Stimulated activated CD4-positive, alpha-beta T cell treated with anti-CD3 and anti-CD28 coated beads, Interleukin-4, amount 100 ng/mL, for 4 hours (primary cell): ENCODE results near the gene TMCC2.
A peak's percentile ranks its signal among the peaks of the same experiment; 100 is the strongest.

Experiments used
- DNase-seq, 2 experiments: peaks; one replicate each; pipeline ENCODE4 v3.0.0-alpha.2; 2020

The TMCC2 gene

DNA sequence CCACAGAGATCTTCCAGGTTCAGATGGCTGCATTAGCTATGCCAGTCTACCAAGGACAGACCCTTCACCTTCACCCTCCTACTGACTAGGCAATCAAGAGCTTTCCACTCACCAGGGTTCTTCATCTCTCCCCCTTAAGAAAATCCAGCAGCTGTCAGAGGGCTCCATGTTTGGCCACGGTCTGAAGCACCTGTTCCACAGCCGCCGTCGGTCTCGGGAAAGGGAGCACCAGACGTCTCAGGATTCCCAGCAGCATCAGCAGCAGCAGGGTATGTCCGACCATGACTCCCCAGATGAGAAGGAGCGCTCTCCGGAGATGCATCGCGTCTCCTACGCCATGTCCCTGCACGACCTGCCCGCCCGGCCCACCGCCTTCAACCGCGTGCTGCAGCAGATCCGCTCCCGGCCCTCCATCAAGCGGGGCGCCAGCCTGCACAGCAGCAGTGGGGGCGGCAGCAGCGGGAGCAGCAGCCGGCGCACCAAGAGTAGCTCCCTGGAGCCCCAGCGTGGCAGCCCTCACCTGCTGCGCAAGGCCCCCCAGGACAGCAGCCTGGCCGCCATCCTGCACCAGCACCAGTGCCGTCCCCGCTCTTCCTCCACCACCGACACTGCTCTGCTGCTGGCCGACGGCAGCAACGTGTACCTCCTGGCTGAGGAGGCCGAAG is 13.8 kb downstream of the TMCC2 start:
- no peak for DNase-seq

DNA sequence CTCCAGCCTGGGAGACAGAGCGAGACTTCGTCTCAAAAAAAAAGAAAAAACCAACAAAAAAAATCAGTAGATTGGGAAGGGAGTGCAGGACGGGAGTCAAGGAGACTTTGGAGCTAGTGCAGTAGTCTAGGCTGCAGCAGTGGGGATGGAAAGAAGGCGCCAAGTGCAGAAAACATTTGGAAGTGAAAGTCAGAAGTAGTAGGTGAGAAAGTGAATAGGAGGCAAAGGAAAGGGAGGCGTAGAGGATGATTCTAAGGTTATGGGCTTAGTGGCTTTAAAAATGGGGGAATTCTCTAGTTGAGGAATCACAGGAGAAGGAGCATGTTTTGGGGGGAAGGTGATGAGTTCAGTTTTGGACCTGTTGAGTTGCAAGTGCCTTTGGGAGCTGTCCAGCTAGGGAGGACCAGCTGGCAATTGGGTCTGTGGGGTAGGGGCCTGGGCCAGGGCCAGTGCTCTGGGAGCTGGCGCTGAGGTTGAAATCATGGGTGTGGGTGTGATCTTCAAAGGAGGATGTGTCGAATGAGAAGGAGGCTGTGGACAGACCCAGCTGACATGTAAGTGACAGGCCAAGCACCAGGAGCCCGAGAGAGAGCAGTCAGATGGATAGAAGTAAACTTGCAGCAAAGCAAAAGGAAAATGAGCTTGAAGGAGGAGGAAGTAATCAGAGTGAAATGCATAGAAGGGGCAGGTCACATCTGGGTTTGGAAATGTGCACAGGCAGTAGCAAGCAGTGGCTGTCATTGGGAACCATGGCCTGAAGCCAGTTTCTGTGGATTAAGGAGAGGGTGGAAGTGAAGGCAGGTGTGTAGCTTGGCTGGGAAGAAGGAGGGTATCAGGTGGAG is 15.8 kb downstream of the TMCC2 start:
- no peak for DNase-seq

DNA sequence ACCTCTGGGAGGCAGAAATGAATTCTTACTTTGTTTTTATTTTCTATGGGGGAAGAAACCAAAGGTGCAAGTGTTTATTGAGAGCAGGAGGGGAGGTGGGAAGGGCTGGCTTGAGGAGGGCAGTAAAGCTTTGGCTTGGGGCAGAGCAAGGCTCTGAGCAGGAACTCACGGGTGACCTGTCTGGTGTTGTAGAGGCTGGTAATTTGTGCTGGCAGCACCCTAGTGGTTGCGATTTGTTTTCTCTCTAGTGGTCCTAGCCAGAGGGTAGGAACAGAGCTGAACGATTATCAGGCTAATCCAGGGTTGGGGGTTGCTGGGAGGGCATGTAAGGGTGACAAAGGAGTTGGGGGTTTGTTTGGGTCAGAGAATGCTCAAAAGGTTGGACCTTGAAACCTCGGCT is 16.6 kb downstream of the TMCC2 start:
- no peak for DNase-seq

DNA sequence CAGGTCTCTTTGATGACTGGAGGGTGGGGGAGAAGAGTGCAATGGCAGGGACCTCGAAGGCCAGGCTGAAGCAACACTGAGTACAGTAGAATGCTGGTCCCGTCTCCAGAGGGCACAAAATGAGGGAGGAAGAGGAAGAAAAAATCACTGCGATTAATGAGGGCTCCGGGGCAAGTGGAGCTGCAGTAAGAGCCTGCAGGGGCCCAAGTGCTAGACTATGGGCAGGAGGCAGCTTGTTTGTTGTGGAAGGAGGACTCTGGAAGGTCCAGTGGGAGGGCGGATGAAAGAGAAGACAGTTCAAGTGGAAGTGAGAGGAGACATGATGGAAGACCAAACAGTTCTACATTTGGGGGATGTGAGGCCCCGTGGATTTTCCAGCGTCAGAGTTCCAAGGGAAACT is 17.4 kb downstream of the TMCC2 start:
- no peak for DNase-seq

DNA sequence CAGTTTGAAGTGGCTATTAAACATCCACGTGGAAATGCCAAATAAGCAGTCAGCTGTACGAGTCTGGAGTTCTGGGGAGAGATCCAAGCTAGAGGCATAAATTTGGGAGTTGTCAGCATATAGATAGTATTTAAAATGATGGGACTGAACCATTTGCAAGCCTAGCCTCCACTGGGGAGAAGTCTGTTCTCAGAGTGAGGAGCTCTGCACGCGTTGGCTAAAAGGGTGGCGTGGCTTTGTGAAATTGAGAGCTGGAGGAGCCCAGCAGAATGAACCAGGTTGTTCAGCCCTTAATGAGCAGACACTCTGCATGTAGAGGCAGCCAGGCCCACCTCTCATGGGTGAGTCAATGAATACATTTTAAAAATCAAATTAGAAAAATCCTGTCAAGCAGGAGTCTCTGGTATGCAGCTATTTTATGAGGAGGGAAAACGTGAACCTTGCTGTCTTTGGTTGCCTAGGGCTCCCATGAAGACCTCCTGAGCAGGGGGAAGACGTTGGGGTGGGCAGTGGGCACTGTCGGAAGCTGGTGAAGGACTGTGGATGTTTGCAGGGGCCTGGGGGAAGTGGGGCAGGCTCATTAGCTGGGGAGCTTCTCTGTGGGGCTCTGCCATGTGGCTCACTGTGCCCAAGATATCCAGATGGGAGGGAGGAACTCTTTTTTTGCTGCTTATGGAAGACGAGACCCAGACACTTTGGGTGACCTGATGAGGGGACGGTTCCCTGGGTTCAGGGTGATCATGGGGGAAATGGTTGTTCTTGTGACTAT is 18.8 kb downstream of the TMCC2 start:
- no peak for DNase-seq

DNA sequence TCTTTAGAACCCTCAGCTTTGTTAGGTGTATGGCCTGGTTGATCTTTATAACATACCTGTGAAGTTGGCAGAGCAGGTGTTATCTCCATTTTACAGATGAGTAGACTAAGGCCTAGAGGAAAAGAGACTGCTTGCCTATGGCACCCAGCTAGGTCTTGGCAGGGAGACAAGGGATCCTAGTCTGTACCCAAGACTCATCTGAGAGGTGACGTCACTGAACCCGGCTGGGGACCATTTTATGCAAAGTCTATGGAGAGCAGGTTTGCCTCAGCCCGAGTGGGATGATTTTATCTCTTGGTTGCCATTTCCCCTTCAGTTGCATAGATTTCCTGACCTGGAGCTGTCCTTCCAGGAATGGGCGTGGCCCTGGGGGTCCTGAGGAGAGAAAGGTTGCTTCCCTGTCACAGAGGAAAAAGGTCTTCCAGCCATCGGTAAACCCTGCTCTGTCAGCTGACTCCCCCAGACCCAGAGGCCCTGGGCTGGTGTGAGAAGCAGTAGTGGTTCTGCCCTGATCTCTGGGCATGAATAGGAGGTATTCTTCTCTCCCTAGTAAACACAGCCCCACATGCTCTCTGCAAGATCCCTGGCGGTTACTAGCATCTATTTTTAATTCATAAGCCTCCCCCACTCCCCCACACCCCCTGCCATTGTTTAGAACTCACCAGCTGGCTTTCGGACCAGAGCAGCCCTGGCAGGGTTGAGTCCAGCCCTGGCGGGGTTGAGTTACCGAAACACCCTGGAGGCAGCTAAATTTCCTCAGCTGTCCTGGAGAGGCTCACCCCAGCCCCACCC is 19.6 kb downstream of the TMCC2 start:
- no peak for DNase-seq

DNA sequence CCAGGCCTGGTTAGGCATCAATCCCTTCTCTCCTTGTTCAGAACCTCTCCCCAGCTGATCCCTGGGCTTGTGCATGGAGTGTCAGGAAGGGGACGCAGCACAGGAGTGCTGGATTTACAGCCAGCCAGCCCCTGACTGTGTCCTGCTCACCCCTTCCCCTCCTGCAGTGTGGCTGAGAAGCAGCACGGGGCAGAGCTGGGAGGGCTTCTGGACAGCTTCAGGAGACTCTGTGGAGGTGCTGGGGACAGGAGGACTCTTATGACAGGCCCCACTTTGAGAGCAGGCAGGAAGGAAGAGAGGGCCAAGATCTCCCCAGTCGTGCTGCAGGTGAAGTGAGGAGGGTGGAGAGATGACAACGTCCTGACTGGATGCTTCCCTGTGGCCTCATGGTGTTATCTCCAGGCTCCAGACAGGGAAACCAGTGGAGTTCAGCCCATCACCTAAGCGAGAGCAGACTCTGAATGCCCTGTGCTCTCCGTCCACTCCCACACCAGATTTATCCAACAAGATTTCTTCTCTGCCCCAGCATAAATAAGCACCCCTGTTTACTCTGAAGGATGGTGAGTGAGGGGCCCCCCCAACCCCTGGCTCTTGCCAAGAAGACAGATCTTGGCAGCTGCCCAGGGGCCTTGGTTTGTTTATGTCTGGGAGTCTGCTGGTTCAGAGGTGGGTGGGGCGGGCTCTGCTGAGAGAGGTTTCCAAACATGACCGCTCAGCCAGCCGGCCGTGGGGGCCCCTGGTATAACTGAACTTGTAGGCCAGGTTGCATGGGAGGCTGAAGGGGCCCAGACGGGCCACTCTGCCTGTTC is 21.3 kb downstream of the TMCC2 start:
- DNase-seq: no peak

DNA sequence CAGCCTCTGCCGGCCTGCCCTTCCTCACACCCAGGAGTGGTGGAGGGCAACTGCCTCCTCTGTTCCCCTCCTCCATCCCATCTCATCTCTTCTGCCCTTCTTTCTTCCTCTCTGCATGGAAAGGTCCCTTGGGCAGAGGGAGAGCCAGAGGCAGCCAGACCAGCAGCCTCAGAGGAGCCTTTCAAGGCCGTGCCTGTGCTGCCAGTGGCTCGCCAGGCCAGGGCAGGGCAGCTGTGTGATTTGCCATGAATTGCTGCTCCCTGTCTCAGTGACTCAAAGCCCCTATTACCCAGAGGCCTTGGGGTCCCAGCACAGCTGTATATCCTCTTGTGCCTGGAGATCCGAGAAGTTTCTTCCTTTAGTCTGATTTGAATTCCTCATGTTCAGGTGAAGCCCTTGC is 21.9 kb downstream of the TMCC2 start:
- no peak for DNase-seq

DNA sequence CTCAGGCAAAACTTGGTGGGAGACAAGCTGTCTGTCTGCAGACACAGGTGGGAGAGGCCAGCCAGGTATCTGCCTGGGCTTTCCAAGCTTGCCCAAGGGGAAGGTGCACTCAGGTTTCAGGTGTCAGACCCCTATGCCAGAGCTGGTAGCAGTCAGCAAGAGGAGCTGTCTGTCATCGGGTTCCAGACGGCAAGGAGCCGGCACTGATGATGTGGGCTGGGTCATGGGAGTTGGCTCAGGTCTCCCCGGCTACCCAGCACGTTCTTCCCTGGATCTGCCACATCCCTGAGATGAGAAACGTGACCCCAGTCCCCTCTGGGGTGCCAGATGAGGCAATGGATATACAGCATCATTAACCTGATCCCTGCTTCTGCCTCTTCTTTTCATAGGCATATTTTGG is 23.0 kb downstream of the TMCC2 start:
- DNase-seq: no peak

DNA sequence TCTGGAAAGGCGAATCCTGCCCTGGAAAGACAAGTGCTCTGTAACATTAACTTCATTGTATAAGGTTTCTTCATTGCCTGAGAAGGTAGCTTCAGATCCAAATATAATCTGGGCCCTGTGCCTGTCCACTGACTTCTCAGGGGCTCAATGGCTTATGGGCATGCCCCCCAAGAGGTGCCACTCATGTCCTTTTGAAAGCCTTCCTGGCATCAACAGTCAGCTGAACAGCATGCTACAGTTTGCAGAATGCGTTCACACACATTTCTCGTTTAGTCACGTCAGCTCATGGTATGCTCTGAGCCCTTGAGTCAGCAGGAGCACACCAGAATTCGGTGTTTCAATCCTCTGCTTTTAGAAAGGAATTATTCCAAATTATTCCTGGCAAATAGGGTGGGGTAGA is 23.8 kb downstream of the TMCC2 start:
- no peak for DNase-seq

DNA sequence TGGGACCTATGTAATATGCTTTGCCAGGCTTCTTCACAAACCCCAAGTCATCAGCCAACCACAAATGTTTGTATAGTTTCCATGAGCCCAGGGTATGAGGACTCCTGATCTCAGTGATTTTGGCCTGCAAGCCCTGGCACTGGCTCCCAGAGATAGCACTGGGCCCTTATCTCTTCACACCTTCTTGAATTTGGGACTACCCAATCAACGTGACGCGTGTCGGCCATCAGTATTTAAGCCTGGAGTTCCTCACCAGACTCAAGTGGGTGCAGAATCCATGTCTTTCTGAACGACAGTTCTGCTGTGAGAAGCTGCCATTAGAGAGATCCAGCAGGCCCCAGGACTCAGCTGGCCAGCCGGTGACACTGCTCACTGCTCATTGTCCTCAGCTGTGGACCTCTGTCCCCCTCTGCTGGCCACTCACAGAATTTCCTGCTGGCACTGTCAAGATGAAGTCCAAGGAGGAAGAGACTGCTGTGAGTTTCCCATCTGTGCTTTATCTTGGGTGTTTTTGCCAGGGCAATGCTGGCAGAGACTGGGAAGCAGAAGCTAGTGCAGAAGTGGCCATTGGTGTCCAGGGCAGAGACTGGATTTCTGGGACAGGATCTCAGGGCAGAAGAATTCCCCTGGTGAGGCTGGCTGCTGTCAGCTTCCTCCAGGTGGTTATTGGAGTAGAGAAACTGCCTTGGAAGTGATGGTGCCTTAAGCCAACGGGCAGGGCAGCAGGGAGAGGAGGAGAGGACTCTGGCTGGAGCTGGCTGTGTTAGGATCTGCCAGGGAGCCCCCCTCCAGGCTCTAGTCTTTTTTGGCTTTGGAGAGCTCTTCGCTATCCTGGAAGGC is 28.4 kb downstream of the TMCC2 start:
- peak; percentile 77 to 82 for DNase-seq

DNA sequence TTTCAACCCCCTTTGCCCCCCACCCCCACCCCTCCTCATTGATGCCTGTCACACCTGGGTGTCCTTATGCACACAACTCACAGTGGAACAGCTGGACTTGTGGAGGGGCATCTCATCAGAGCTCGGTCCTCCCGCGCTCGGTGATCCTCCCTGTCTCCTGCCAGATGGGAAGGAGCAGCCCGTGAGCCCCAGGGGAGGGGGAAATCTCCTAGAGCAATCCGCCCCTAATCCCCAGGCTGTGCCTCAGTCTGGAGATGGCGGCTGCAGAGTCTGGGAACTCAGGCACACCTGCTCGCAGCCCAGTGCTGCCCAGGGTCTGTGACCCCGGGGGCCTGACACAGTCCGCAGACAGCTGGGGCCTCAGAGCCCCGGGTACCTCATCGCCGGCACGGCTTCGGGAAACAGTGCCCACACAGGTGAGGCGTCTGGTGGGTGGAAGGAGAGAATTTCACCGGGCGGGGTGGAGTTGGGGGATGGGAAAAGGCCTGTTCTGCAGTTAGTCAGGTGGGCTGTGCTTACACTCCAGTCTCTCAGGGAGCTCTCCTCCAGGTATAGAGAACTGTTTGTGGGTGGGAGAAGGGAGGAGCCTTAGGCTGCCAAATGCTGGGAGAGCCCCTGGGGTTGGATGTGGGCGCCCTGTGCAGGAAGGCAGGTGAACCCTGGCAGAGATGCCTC is 29.3 kb downstream of the TMCC2 start:
- DNase-seq: no peak

DNA sequence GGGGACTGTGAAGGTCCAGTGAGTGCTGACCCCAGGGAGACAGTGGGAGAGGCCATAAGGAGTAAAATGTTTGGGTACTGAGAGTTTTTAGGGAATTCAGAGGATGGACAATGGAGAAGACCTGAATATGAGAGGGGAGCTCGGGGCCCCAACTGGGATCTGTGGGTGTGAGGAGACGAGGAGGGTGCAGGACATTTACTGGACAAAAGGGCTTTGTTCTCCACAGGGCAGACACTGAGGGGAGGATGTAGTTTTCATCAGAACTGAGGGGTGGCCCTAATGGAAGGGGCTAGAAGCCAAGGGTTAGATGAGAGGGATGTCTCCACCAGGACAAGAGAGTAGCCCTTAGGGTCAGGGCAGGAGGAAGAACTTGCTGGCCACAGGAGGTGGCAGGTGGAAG is 30.0 kb downstream of the TMCC2 start:
- no peak for DNase-seq

DNA sequence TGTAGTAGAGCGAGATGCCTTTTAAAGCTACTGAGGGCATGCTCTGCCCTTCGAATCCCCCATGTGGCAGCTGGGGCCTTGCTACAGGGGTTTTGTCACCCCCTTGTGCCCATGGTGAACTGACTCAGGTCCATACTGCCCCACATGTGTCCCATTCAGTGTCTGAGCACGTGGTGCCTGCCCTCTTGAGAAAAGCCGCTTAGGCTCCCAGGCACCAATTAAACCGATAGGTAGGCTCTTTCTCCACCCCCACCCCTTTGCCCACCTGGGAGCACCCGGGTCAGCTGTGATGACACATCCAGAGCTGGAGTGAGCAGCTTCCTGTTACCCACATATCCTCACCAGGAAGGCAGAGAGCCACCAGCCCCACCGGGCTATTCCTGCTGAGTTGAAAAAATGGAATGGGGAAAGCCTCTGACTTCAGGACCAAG is 30.5 kb downstream of the TMCC2 start:
- no peak for DNase-seq

DNA sequence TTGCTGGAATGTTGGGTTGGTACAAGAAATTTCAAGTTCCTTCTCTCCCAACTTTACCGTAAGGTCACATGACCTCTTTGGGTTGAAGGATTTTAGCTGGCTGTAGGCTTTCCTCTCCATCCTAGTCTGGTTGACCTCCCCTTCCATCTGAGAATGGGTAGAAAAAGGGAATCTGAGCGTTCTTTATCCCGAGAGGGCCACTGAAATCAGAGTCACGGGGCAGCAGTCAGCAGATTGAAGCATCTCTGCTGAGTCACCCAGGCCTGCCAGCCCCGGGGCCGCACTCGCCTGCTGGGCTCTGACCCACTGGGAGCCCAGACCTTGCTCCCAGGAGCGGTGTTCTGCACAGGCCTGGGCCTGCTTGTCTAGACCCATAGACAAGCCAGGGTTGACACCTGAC is 31.0 kb downstream of the TMCC2 start:
- no peak for DNase-seq

DNA sequence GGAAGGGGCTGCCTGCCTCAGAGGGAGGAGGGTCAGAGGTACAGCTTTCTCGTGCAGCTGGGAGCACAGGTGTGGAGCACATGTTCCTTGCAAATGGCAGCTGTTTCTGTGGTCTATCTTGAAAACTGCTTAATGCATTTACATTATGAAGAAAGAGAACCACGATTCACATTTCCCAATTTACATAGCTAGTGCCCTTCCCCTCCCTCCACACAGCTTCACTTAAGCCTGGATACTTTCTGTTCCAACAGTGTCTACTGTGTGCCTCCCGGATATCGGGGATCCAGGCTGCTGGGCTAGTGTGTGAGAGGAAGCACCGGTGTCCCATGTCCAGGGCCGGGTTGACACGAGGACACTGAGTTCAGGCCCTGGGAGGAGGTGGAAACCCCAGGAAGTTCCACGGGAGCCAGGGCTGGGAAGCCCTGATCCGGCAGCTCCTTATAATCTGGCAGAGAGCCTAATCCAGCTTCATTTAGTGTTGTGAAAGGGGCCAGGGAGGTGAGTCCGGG is 31.6 kb downstream of the TMCC2 start:
- no peak for DNase-seq

DNA sequence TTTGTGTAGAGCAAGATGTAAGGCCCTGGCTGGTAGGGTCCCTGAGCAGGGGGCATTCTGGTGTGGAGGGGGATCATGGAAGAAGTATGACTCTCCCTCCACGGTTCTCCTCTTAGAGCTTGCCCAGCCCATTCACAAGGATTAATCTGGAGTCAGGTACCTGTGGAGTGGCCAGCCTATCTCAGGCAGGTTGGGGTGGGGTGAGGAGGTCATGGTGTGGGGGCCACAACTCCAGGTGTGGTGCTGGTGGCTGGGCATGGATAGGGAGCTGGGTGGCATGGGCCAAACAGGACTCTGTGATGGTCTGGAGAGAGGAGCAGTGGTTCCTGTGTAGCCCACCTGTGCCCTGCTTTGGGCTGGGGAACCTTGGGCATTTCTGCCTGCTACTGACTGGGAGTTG is 32.3 kb downstream of the TMCC2 start:
- no peak for DNase-seq

DNA sequence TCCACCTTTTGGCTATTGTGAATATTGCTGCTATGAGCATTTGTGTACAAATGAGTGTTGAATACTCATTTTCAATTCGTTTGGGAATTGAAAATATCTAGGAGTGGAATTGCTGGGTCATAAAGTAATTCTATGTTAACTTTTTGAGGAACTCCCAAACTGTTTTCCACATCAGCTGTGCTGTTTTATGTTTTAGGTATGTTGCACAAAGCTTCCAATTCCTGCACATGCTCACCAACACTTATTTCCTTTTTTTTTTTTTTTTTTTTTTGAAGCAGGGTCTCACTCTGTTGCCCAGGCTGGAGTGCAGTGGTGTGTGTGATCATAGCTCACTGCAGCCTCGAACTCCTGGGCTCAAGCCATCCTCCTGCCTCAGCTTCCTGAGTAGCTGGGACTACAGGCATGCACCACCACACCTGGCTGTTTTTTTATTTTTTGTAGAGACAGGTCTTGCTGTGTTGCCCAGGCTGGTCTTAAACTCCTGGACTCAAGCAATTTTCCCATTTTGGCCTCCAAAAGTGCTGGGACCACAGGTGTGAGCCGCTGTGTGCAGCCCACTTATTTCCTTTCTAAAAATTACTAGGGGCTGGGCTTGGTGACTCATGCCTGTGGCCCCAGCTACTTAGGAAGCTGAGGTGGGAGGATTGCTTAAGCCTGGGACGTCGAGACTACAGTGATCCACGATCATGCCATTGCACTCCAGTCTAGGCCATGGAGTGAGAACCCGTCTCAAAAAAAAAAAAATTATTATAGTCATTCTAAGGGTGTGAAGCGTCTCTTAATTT is 33.4 kb downstream of the TMCC2 start:
- no peak for DNase-seq

DNA sequence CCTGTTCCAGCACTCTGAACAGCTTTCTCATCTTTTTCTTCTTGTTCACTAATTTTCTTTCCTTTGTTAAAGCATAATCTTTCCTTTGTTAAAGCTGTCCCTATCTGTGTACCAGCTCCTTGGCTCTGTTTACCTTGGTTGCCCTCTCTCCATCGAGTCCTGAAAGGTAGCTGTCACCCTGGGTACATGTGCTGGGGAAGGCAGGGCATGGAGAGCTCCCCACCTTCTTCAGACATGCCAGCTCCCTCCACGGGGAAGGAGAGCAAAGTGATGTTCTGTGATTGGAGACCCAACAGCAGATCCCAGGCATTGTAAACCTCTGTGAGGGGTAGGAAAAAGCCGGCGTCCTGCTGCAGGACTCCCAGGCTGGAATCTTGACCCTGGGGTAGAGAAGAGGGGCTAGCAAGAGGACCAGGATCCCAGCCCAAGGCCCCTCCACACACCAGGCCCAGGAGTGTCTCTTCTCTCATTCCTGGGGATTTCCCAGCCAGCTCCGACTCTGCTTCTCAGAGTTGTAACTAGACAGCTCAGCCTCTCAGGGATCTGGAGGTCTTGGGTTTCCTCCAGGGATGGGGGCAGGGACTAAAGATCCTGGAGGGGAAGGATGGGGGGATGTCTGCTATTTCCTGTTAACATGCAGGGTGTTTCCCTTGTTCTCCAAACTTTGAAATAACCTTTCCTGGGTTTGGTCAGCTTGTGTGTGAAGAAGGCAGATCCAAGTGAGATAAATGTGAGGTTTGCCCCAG is 34.4 kb downstream of the TMCC2 start:
- no peak for DNase-seq
